ENCODE data around the gene LDLRAD4. TPM values are rescaled to one million over a fixed set of nuclear protein-coding genes. Genes with fewer than 3 reads are reported as not detected.

LDLRAD4 gene
- total RNA-seq, 1 donor from 2014 or later = 34.1 TPM

DNA sequence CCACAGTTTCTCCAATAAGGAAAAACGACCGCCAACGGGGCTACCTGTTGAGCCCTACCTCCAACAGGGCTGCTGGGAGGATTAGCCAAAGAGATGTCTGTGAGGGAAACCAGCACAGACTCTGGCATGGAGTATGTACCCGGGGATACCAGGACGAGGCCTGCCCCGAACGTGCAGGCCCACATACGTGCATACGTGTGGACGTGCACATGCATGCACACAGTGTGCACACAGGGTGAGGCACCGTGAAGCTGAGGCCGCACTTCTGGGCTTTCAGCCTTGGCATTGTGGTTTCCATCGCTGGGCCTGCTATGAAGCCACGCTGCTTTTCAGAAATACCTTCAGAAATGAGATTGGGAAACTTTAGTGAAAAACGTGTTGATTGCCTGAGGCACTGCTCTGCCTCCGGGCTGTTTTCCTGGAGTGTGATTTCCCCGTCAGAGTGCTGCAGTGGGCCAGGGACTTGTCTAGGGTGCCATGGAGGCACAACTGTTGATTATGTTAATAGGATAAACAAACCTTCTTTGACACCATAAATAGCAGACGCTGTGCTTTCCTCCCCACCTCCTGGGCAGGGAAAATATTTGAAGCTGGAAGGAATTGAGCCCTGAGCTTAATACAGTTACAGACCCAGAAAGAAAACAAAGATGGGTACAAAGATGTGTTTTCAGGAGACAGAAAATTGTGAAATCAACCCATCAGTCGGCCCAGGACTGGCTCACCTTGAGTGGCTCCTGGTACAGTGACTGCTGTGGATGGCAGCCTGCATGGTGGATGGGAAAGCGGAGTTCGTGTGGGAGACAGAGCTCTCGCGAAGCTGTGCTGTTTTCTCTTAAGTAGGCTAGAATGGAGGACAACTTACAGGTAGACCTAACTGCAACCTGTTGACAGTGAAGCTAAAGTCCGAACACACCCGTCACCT, 325.5 kb downstream of the LDLRAD4 start:
- H3K4me1 Mint-ChIP-seq (ENCODE audit: unreplicated experiment) = peaks cover 20% of the 10 kb centered on the region
- H3K27me3 Mint-ChIP-seq (ENCODE audit: unreplicated experiment) = no peaks in the 10 kb centered on the region
- peaks cover 3% of the 10 kb centered on the region for H3K36me3 Mint-ChIP-seq (ENCODE audit: low read depth, unreplicated experiment)
- DNase-seq (ENCODE audit: low spot score) = no peak
- TF ChIP-seq, protein P1, sequence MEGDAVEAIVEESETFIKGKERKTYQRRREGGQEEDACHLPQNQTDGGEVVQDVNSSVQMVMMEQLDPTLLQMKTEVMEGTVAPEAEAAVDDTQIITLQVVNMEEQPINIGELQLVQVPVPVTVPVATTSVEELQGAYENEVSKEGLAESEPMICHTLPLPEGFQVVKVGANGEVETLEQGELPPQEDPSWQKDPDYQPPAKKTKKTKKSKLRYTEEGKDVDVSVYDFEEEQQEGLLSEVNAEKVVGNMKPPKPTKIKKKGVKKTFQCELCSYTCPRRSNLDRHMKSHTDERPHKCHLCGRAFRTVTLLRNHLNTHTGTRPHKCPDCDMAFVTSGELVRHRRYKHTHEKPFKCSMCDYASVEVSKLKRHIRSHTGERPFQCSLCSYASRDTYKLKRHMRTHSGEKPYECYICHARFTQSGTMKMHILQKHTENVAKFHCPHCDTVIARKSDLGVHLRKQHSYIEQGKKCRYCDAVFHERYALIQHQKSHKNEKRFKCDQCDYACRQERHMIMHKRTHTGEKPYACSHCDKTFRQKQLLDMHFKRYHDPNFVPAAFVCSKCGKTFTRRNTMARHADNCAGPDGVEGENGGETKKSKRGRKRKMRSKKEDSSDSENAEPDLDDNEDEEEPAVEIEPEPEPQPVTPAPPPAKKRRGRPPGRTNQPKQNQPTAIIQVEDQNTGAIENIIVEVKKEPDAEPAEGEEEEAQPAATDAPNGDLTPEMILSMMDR (IDR thresholded peaks at IDR 0.05; ENCODE audit: unreplicated experiment) = no peak
- H3K4me3 Mint-ChIP-seq (ENCODE audit: unreplicated experiment) = no peak overlapping the region
- no peaks in the 10 kb centered on the region for H3K9me3 Mint-ChIP-seq (ENCODE audit: unreplicated experiment)
- no peak overlapping the region for H3K27ac Mint-ChIP-seq (ENCODE audit: unreplicated experiment)

DNA sequence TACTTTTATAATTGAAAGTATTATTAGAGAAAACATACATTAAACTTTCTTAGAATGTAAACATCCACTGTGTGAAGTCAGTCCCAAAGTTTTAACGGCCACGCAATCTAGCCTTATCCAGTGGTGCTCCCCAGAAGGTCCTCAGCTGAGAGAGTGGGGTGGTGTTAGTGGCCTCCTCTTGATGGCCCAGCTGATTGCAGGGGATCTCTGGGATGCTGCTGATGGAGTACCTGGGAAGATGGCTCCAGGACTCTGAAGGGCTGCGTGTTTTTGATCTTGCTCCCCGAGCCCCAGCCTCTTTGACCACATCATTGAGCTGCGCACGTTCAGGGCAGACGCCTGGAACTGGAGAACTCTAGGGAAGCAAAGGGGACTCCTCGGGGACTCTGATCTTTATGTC, 326.4 kb downstream of the LDLRAD4 start:
- Mint-ChIP-seq H3K4me1 (ENCODE audit: unreplicated experiment) (peaks cover 14% of the 10 kb centered on the region), H3K27ac (ENCODE audit: unreplicated experiment) (no peak overlapping the region)

DNA sequence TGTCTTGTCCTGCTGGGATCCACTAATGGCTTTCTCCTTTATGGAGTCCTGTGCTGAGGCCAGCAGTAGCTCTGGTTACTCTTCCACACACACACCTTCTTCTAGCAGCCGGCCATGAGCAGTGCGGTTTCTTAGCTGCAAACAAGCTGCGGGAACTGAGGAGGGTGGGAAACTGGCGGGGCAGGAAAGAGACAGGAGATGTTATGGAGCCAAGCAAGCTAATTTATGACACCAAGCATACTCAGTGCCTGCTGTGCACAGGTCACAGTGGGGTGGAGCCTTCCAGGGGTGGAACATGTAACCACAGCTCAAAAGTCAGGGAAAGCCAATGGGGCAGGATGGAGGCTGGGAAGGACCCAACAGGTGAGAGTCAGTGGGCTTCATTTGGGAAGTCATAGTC, 327.0 kb downstream of the LDLRAD4 start:
- H3K27ac Mint-ChIP-seq (ENCODE audit: unreplicated experiment) = no peak overlapping the region
- H3K9me3 Mint-ChIP-seq (ENCODE audit: unreplicated experiment) = no peaks in the 10 kb centered on the region
- H3K4me1 Mint-ChIP-seq (ENCODE audit: unreplicated experiment) = peaks cover 8% of the 10 kb centered on the region
- H3K36me3 Mint-ChIP-seq (ENCODE audit: low read depth, unreplicated experiment) = peaks cover 3% of the 10 kb centered on the region
- TF ChIP-seq, protein P1 (IDR thresholded peaks at IDR 0.05; ENCODE audit: unreplicated experiment) = no peak
- no peak overlapping the region for H3K4me3 Mint-ChIP-seq (ENCODE audit: unreplicated experiment)
- no peak for DNase-seq (ENCODE audit: low spot score)
- H3K27me3 Mint-ChIP-seq (ENCODE audit: unreplicated experiment) = no peaks in the 10 kb centered on the region

More for the DNA sequence above, 326.4 kb downstream of the LDLRAD4 start:
- H3K4me3 Mint-ChIP-seq (ENCODE audit: unreplicated experiment) = no peak overlapping the region
- TF ChIP-seq, protein P1 (IDR thresholded peaks at IDR 0.05; ENCODE audit: unreplicated experiment) = no peak
- no peak for DNase-seq (ENCODE audit: low spot score)
- peaks cover 3% of the 10 kb centered on the region for H3K36me3 Mint-ChIP-seq (ENCODE audit: low read depth, unreplicated experiment)
- no peaks in the 10 kb centered on the region for H3K27me3 Mint-ChIP-seq (ENCODE audit: unreplicated experiment)
- no peaks in the 10 kb centered on the region for H3K9me3 Mint-ChIP-seq (ENCODE audit: unreplicated experiment)

DNA sequence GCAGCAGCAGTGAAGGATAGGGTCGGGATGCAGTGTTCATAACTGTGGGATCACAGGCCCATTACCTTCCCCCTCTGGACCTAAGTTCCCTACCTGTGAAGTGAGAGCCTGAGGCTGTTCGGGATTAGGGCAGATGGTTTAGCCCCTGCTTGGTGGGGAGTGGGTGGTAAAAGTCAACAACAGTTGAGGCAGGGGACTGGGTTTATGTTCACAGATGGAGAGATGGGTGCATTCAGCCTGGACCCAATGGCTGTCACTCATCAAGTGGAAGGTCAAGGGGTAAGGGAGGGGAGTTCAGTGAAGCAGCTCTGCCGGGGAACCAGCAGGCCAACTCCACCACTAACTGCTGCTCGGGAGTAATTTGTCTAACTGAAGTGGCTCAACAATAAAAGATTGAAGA, 327.4 kb downstream of the LDLRAD4 start:
- no peak for DNase-seq (ENCODE audit: low spot score)
- no peak overlapping the region for H3K27ac Mint-ChIP-seq (ENCODE audit: unreplicated experiment)
- H3K9me3 Mint-ChIP-seq (ENCODE audit: unreplicated experiment) = no peaks in the 10 kb centered on the region

More for the DNA sequence above, 327.4 kb downstream of the LDLRAD4 start:
- TF ChIP-seq, protein P1 (IDR thresholded peaks at IDR 0.05; ENCODE audit: unreplicated experiment) = no peak
- no peak overlapping the region for H3K4me3 Mint-ChIP-seq (ENCODE audit: unreplicated experiment)
- H3K4me1 Mint-ChIP-seq (ENCODE audit: unreplicated experiment) = peaks cover 7% of the 10 kb centered on the region
- no peaks in the 10 kb centered on the region for H3K27me3 Mint-ChIP-seq (ENCODE audit: unreplicated experiment)
- H3K36me3 Mint-ChIP-seq (ENCODE audit: low read depth, unreplicated experiment) = peaks cover 3% of the 10 kb centered on the region
